HT-29 (cell line): Measurements from ENCODE around the gene ARHGAP4. TPM values are rescaled to one million over a fixed set of nuclear protein-coding genes. Genes with fewer than 3 reads are reported as not detected.

Experiments used
- DNase-seq: peaks from one replicate; pipeline ENCODE4 v3.0.0-alpha.2; 2015; ENCODE audit warnings: low spot score
- total RNA-seq: library from RNA; depleted of rRNA; stranded (reverse); fragments of >200 nt; shearing (Covaris generic); gene quantifications from 2 replicates; pipeline ENCODE4 v1.2.3, GENCODE V29; 2014

Gene ARHGAP4
- total RNA-seq, 1 experiment from 2014 or later: 6.5 TPM

GRCh38 chrX:153906126-153906917 is 19.7 kb downstream of the ARHGAP4 start:
- no peak for DNase-seq

GRCh38 chrX:153905481-153906095 is 20.5 kb downstream of the ARHGAP4 start:
- no peak for DNase-seq

DNA sequence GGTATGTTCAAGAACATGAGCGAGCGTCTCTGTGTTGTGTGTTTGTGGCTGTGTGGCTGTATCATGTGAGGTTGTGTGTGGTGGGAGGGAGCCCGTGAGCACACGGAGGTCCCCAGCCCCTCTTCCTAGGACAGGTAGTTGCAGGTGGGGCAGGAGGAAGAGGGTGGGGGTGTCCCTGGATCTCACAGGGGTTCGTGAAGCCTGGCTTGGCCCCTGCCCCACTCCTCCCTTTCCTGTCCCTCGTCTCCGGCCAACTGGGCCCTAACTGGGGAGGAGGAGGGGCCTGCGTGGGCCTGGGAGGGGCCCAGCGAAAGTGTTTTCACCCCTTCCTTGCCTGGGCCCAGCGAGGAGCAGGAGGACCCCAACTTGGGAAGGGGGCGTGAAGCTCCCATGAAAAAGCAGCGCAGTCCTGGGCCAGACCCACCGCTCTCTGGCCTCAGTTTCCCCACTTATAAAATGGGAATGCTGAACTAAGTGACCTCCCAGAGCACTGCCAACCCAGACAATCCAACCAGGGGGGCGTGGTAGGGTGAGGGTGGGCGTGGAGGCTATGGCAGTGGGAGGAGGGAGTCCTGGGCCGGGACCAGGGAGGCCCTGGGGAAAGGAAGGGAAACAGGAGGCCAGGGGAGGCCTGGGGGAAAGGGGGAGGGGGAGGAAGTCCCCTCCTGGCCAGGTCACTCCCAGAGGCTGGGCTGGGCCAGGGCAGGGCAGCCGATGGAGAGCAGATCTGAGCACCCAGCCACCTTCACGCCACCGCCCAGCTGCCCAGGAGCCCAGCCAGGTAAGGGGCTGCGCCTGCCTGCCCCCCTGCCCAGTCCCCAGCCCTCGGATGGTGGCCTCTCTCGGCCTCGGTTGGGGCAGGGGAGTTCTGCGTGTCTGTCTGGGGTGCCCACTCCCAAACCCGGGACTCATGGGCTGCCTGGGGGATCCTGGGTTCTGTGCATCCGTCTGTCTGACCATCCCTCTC is 21.8 kb downstream of the ARHGAP4 start, which contains the start of gene AVPR2:
Gene AVPR2, plus strand, starts transcription at position 683 of the 967 bp plus-strand sequence. CDS start 473 bp downstream, outside the sequence.
- no peak for DNase-seq

GRCh38 chrX:153903238-153903980 is 22.7 kb downstream of the ARHGAP4 start:
- DNase-seq: no peak

DNA sequence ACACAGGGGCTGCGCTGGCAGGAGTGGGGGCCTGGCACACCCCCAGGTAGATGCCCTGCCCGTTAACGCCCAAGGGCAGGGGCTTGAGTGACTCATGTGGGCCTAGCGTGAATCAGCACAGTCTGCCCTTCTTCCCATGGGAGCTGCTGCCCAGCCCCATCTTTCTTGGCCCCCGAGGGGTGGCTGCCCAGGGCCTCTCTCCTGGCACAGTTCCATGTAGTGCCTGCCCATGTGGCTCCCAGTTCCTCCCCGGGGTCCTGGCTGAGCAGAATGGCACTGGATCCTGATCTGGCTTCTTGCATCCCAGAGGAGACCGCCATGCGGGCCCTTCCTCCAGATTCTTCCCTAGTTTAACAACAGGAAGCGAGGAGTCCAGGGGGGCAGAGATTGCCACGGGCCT is 23.7 kb downstream of the ARHGAP4 start:
- no peak for DNase-seq

GRCh38 chrX:153901753-153902140 is 24.3 kb downstream of the ARHGAP4 start:
- no peak for DNase-seq

DNA sequence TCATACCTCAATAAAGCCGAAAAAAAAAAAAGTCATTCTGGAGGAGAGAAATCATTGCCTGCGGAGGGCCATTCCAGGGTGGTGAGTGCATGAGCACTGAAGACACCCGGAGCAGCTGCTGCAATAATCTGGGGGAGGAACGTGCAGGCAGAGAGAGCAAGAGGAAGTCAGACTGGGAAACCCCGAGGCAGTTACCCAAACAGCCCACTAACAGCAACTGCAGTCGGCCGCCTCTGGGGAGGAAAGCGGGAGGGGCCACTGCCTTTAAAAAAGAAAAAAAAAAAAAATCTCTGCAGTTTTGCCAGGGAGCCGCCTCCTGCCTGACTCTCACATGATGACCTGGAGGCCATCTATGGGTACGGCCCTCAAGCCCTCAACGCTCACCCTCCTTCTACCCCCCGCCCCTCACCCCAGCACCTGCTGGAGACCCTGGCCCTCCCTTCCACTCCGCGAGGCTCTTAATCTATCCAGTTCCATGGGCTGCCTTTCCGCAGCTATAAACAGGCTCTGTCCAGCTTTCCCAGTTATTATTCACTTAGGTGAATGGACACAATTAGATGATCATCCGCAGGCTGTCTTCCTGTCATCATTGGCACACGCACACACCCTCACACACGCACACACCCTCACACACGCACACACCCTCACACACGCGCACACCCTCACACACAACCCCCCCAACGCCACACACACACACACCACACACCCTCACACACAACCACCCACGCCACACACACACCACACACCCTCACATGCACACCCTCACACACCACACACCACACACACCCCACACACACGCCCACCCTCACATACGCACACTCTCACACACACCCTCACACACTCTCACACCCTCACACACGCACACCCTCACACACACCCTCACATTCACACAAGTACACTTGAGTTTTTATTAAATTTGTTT is 25.0 kb downstream of the ARHGAP4 start:
- no peak for DNase-seq

DNA sequence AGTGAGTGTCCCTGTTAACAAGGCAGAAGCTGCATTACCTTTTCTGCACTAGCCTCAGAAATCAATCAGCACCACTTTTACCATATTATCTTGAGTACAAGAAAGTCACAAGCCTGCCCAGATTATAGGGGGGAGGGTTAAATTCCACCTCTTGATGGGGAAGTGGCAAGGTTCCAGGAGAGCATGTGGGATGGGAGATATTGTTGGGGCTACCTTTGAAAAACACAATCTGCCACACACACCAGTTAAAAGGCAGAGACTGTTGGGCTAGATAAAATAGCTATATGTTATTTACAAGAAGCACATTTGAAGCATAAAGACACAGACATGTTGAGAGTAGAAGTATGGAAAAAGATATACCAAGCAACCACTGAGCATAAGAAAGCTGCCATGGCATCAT is 28.2 kb downstream of the ARHGAP4 start:
- no peak for DNase-seq

GRCh38 chrX:153889123-153889522 is 36.9 kb downstream of the ARHGAP4 start:
- DNase-seq: no peak

DNA sequence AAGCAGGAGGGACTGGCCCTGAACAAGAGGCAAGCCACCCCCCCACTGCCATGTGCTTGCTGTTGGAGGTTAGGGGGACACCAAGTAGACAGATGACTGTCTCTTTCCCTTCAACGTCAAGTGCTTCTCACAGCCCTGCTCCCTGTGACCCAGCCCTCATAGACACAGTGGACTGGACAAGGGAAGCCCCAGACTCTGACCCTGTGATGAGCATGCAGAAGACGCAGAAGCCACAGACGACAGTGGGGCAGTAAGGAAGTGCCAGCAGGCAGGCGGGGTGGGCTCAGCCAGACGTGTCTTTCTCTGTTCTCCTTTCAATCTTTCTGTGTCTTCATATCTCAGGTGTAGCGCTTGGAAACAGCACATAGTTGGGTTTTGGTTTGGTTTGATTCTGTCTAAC is 37.7 kb downstream of the ARHGAP4 start:
- DNase-seq: no peak

GRCh38 chrX:153887385-153887784 is 38.7 kb downstream of the ARHGAP4 start:
- DNase-seq: no peak

DNA sequence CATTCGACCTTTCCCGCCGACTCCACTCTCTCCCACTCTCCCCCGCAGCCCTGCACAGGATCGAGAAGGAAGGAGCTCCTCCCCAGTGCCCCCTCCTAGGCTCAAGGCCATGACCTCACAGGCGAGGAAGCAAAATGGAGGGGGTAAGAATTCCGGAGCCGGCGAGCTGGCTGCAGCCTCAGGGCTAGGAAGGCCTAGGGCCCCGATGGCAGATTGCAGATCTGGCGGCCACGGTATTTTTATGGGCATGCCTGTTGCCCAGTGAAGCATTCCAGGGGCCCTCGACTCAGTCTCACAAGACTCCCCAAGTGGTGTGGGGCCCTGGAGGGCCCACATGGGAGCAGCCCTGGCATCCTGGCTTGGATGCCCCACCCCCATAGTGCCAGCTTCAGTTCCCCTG is 39.1 kb downstream of the ARHGAP4 start:
- no peak for DNase-seq

GRCh38 chrX:153885968-153886903 is 39.8 kb downstream of the ARHGAP4 start, which contains the start of gene L1CAM:
TSS of gene L1CAM (minus strand) at chrX:153886173. CDS start at chrX:153875836, 10,337 bp downstream.
- no peak for DNase-seq

GRCh38 chrX:153885208-153885787 is 40.8 kb downstream of the ARHGAP4 start:
- DNase-seq: no peak

- DNase-seq: peak; percentile 49
These were observed 41.5 kb downstream of the ARHGAP4 start for GRCh38 chrX:153884590-153884989.

DNA sequence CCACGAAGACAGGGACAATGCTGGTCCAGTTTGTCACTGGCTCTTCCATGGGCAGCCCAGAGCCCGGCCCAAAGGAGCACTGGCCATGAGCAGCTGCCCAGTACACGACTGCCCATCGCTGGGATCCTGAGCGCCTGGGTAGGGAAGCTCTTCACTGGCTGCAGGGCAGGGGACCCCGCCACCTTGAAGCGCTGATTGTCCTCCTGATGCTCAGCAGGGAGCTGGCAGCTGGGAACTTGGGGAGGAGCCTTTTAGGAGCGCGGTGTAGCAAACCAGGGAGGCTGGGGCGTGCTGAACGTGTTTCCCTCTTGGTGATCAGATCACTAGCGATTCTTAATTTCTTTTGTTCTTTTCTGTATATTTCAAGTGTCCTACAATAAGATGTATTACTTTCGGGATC is 41.9 kb downstream of the ARHGAP4 start:
- no peak for DNase-seq

GRCh38 chrX:153883163-153883843 is 42.8 kb downstream of the ARHGAP4 start:
- DNase-seq: no peak

DNA sequence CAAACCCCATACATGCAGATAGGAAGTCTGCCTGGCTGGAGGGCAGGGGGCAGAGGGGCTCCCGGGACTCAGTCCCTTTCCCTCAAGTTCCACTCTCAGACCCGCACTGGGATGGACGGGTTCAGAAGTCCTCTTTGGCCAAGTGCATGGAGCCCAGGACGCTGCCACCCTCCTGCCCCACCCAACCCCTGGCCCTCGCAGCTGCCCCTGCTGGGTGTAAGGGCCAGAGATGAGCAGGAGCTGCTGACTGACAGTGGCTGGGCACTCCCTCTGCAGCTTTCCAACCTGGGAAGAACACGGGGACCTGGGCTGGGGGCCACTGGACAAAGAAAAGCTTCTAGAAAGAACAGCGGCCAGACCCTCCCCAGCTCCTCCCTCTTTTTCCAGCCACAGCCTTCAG is 43.5 kb downstream of the ARHGAP4 start:
- DNase-seq: no peak
